B cell (primary cell): ENCODE measurements around the gene LARGE1. TPM values are rescaled to one million over a fixed set of nuclear protein-coding genes. Genes with fewer than 3 reads are reported as not detected.

Experiments
- ATAC-seq: fragments of 200-7000 bp; cut with Tn5 transposase; one replicate; pipeline ENCODE4 v1.10.0; 2021; ENCODE audit warnings: low read depth, mild to moderate bottlenecking, moderate number of reproducible peaks, moderate library complexity
- CTCF ChIA-PET: fragments of 350-600 bp; sonication (Branson Sonifier 250); formaldehyde crosslinking; loops from one replicate; lab custom pipeline; 2021; ENCODE audit warnings: antibody characterized with exemption, inconsistent platforms; lab: Charles Lee
- POLR2A ChIA-PET: fragments of 350-600 bp; sonication (Branson Sonifier 250); formaldehyde crosslinking; loops from one replicate; lab custom pipeline; 2021; ENCODE audit warnings: antibody characterized with exemption; lab: Charles Lee
- DNase-seq: peaks from one replicate; pipeline ENCODE4 v3.0.0; 2013
- H2AFZ ChIP-seq: 2 replicates; pipeline ENCODE4 v1.6.1; 2012; ENCODE audit warnings: mild to moderate bottlenecking, low read depth, low read length; ENCODE audit not compliant: insufficient read depth, poor library complexity, severe bottlenecking
- H3K27ac ChIP-seq, 2 donors: 1 replicate in 1 of 2; 2 replicates in 1 of 2; pipeline ENCODE4 v1.5.1; 2012 to 2013; ENCODE audit warnings: low read length in 2 of 2, mild to moderate bottlenecking in 2 of 2, moderate library complexity in 1 of 2
- H3K27me3 ChIP-seq, 4 experiments: fragments of 200-600 bp in 1 of 4; sonication (generic) in 1 of 4; replicated peaks in 1 of 4; 1 replicate in 2 of 4; 2 replicates in 2 of 4; pipeline versions ENCODE4 v1.6.1 to v1.7.0; 2013 to 2016; ENCODE audit warnings: low read length in 3 of 4, mild to moderate bottlenecking in 2 of 4, mixed read lengths in 1 of 4, moderate library complexity in 1 of 4; ENCODE audit not compliant: insufficient read depth in 4 of 4, control insufficient read depth in 3 of 4; ENCODE audit errors: control extremely low read depth in 1 of 4
- H3K36me3 ChIP-seq, 2 experiments: replicated peaks in 1 of 2; 1 replicate in 1 of 2; 2 replicates in 1 of 2; pipeline versions ENCODE4 v1.6.1 to v1.7.1; 2013; ENCODE audit warnings: low read length in 1 of 2; ENCODE audit not compliant: insufficient read depth in 2 of 2, control insufficient read depth in 1 of 2; ENCODE audit errors: control extremely low read depth in 1 of 2, extremely low read depth in 1 of 2
- H3K4me1 ChIP-seq, 2 donors: fragments of 200-600 bp in 1 of 2; sonication (generic) in 1 of 2; 1 replicate in 1 of 2; 2 replicates in 1 of 2; pipeline versions ENCODE4 v1.5.1 to v1.6.1; 2013 to 2017; ENCODE audit warnings: low read length in 2 of 2; ENCODE audit not compliant: control insufficient read depth in 2 of 2, insufficient read depth in 2 of 2
- H3K4me2 ChIP-seq: replicated peaks from 2 replicates; pipeline ENCODE3; 2012; ENCODE audit warnings: mild to moderate bottlenecking, low read depth, low read length; ENCODE audit not compliant: poor library complexity, severe bottlenecking
- H3K4me3 ChIP-seq, 5 experiments: fragments of 200-600 bp in 1 of 5; sonication (generic) in 1 of 5; 1 replicate in 3 of 5; 2 replicates in 2 of 5; pipeline versions ENCODE4 v1.5.1 to v1.7.0; 2011 to 2016; ENCODE audit warnings: low read length in 4 of 5, mild to moderate bottlenecking in 4 of 5, low read depth in 2 of 5, control low read depth in 1 of 5, moderate library complexity in 1 of 5; ENCODE audit not compliant: insufficient read depth in 1 of 5; ENCODE audit errors: control extremely low read depth in 1 of 5, extremely low read depth in 1 of 5
- H3K79me2 ChIP-seq: fragments of 200-600 bp; sonication (generic); one replicate; pipeline ENCODE4 v1.6.0; 2016; ENCODE audit warnings: low read length; ENCODE audit not compliant: control insufficient read depth, insufficient read depth
- H3K9ac ChIP-seq: fragments of 200-600 bp; sonication (generic); 2 replicates; pipeline ENCODE4 v1.6.1; 2017; ENCODE audit warnings: mild to moderate bottlenecking, low read length, moderate library complexity
- H3K9me3 ChIP-seq, 3 donors: one replicate each; pipeline versions ENCODE4 v1.6.1 to v1.7.1; 2013; ENCODE audit warnings: low read length in 2 of 3; ENCODE audit not compliant: control insufficient read depth in 2 of 3, insufficient read depth in 1 of 3; ENCODE audit errors: control extremely low read depth in 1 of 3
- H4K20me1 ChIP-seq: 2 replicates; pipeline ENCODE4 v1.6.0; 2012; ENCODE audit warnings: mild to moderate bottlenecking, low read length; ENCODE audit not compliant: insufficient read depth, control insufficient read depth, poor library complexity, severe bottlenecking
- H3K27ac Mint-ChIP-seq: one replicate; pipeline ENCODE4 v1.8.0; 2021; ENCODE audit warnings: mixed read lengths
- H3K27me3 Mint-ChIP-seq: one replicate; pipeline ENCODE4 v1.8.0; 2021; ENCODE audit warnings: mixed read lengths
- H3K4me1 Mint-ChIP-seq: one replicate; pipeline ENCODE4 v1.8.0; 2021; ENCODE audit warnings: mixed read lengths
- H3K4me3 Mint-ChIP-seq: one replicate; pipeline ENCODE4 v1.8.0; 2021; ENCODE audit warnings: mixed read lengths
- H3K9me3 Mint-ChIP-seq: one replicate; pipeline ENCODE4 v1.8.0; 2022; ENCODE audit warnings: mixed read lengths; ENCODE audit not compliant: insufficient read depth
- CTCF ChIP-seq: fragments of 200-600 bp; IDR thresholded peaks from one replicate; pipeline ENCODE4 v1.8.0; 2022; ENCODE audit warnings: antibody characterized with exemption, mild to moderate bottlenecking
- EZH2 ChIP-seq: IDR thresholded peaks from 2 replicates; pipeline ENCODE4 v1.6.1; 2012; ENCODE audit warnings: borderline replicate concordance, low read depth, mild to moderate bottlenecking, moderate library complexity, low read length; ENCODE audit not compliant: insufficient read depth, poor library complexity, severe bottlenecking
- WGBS: methylation state at CpG from one replicate; pipeline ENCODE4 v1.1.5; 2013; ENCODE audit warnings: missing lambda C conversion rate; ENCODE audit not compliant: insufficient coverage; 5-methylcytosine and 5-hydroxymethylcytosine counted together
- intact Hi-C: fragments of 100-400 bp; cut with micrococcal nuclease; formaldehyde crosslinking; loops from one replicate; pipeline ENCODE4 v1.10.0; 2022
- polyA plus RNA-seq: library from polyadenylated mRNA; depleted of rRNA; stranded (reverse); fragments of >200 nt; gene quantifications from 2 replicates; pipeline ENCODE4 v1.2.3, GENCODE V29; 2012
- total RNA-seq, 2 donors: library from RNA; stranded (reverse); fragments of 120-200 nt in 1 of 2; gene quantifications; 1 replicate in 1 of 2; 2 replicates in 1 of 2; pipeline versions ENCODE4 v1.2.3 to v1.2.4, GENCODE V29; 2013 to 2022

Gene LARGE1
- total and polyA plus RNA-seq, 2 donors (not counting 1 experiment from before 2014, with no cell fraction given), result 20.7 to 82.0 TPM

- DNase-seq, result no peak
- ATAC-seq, result no peak
- no peak overlapping the region for H3K9ac ChIP-seq
- ChIA-PET POLR2A (no interaction called here), CTCF (interaction anchor here (0.7 kb wide), 1 partner anchor 794 kb away, joined by 4 read pairs; no protein-coding TSS in a partner anchor)
- H3K4me3 ChIP-seq, result no peak overlapping the region
- H4K20me1 ChIP-seq, result no peaks in the 10 kb centered on the region
- intact Hi-C loops, result no loop called here
- no peaks in the 10 kb centered on the region for H3K9me3 ChIP-seq
- H3K4me2 ChIP-seq, result no peak overlapping the region
- no peaks in the 10 kb centered on the region for H3K27me3 Mint-ChIP-seq
- H3K79me2 ChIP-seq, result no peaks in the 10 kb centered on the region
- TF ChIP-seq CTCF (no peak), EZH2 (no peak)
- H3K27me3 ChIP-seq, result no peaks in the 10 kb centered on the region
- peaks cover 0 to 3% of the 10 kb centered on the region in 2 experiments for H3K36me3 ChIP-seq
- H2AFZ ChIP-seq, result no peak overlapping the region
- no peak overlapping the region for H3K4me3 Mint-ChIP-seq
- no peaks in the 10 kb centered on the region for H3K4me1 Mint-ChIP-seq
- no peaks in the 10 kb centered on the region for H3K4me1 ChIP-seq
- 94% methylated on average over 2 of the region's 2 CpGs for WGBS
- H3K9me3 Mint-ChIP-seq, result peaks cover 2% of the 10 kb centered on the region
- H3K27ac Mint-ChIP-seq, result no peak overlapping the region
- no peak overlapping the region for H3K27ac ChIP-seq
These were observed 511.2 kb downstream of the LARGE1 start for GRCh38 chr22:33409079-33409478.

GRCh38 chr22:33405194-33405593, 515.1 kb downstream of the LARGE1 start:
- intact Hi-C loops, result no loop called here
- Mint-ChIP-seq H3K27ac (no peak overlapping the region), H3K9me3 (no peaks in the 10 kb centered on the region), H3K4me1 (peaks cover 3% of the 10 kb centered on the region), H3K27me3 (no peaks in the 10 kb centered on the region), H3K4me3 (no peak overlapping the region)
- ATAC-seq, result no peak
- 86% methylated on average over 1 of the region's 3 CpGs for WGBS
- H3K36me3 ChIP-seq, result peaks cover 0 to 7% of the 10 kb centered on the region in 2 experiments
- H3K9me3 ChIP-seq, result no peaks in the 10 kb centered on the region
- no peaks in the 10 kb centered on the region for H4K20me1 ChIP-seq
- no peaks in the 10 kb centered on the region for H3K27me3 ChIP-seq
- no peak overlapping the region for H3K9ac ChIP-seq
- no peak overlapping the region for H3K4me2 ChIP-seq
- H2AFZ ChIP-seq, result no peak overlapping the region
- no peak overlapping the region for H3K4me3 ChIP-seq
- ChIA-PET POLR2A (no interaction called here), CTCF (no interaction called here)
- no peak overlapping the region for H3K27ac ChIP-seq
- H3K79me2 ChIP-seq, result no peaks in the 10 kb centered on the region
- no peaks in the 10 kb centered on the region for H3K4me1 ChIP-seq
- no peak for TF ChIP-seq CTCF
- TF ChIP-seq EZH2, result no peak
- no peak for DNase-seq
